ENCODE measurements around the gene P4HTM. TPM values are rescaled to one million over a fixed set of nuclear protein-coding genes. Genes with fewer than 3 reads are reported as not detected.

P4HTM gene
- total and polyA plus RNA-seq, 2 of the 4 experiments (the other 2 are of a cell fraction) = 10.4 to 26.1 TPM

- TF ChIP-seq RFX5 (IDR thresholded peaks at IDR 0.05; ENCODE audit: low read depth, low read length) (no peak), CHD1 (IDR thresholded peaks at IDR 0.05; ENCODE audit: low read depth, low read length) (no peak), BHLHE40 (IDR thresholded peaks at IDR 0.05; ENCODE audit: low read depth, low read length) (no peak), RCOR1 (IDR thresholded peaks at IDR 0.05; ENCODE audit: insufficient replicate concordance, low read length) (no peak), MAZ (IDR thresholded peaks at IDR 0.05; ENCODE audit: borderline replicate concordance, low read depth, low read length) (no peak), NFE2L2 (IDR thresholded peaks at IDR 0.05; ENCODE audit: low read depth, low read length) (no peak)
- Histone ChIP-seq H3K27ac (ENCODE audit: insufficient read depth, low read length) (no peak overlapping the region), H3K9ac (ENCODE audit: low read depth, low read length) (no peak overlapping the region), H3K9me1 (ENCODE audit: insufficient read depth, low read length) (no peaks in the 10 kb centered on the region), H2AK5ac (ENCODE audit: low read depth, low read length) (no peak overlapping the region), H3K14ac (replicated peaks; ENCODE audit: low read depth, low read length) (no peak overlapping the region), H2BK15ac (ENCODE audit: low read depth, low read length) (no peak overlapping the region), H3K27me3 (ENCODE audit: control insufficient read depth, insufficient read depth, low read length) (no peaks in the 10 kb centered on the region), H2AK9ac (replicated peaks; ENCODE audit: low read depth, low read length, poor library complexity) (no peak overlapping the region), H3K9me3 (ENCODE audit: control insufficient read depth, insufficient read depth, low read length) (no peaks in the 10 kb centered on the region), H3K4me3 (ENCODE audit: insufficient read depth, low read depth, low read length) (no peak overlapping the region), H3K79me1 (ENCODE audit: low read depth in 1 of 2, low read length in 2 of 2) (peaks cover 35 to 56% of the 10 kb centered on the region in 2 experiments), H4K91ac (ENCODE audit: insufficient read depth, low read depth, low read length) (no peak overlapping the region), H3K56ac (ENCODE audit: extremely low read depth, insufficient read depth, low read length) (no peak overlapping the region), H2BK120ac (ENCODE audit: low read depth, low read length) (no peak overlapping the region), H4K20me1 (ENCODE audit: insufficient read depth, low read length) (no peaks in the 10 kb centered on the region; the same call in 1 of the 2 replicates), H4K5ac (ENCODE audit: low read depth, low read length) (no peak overlapping the region), H3K18ac (ENCODE audit: low read depth, low read length) (no peak overlapping the region), H3K36me3 (ENCODE audit: control insufficient read depth, insufficient read depth, low read length) (peaks cover 6% of the 10 kb centered on the region; the same call in 1 of the 2 replicates), H2BK20ac (ENCODE audit: low read depth, low read length) (no peak overlapping the region), H3K23ac (ENCODE audit: low read depth, low read length) (no peak overlapping the region), H4K8ac (ENCODE audit: low read depth in 2 of 2, low read length in 2 of 2) (no peak overlapping the region), H3K4me2 (ENCODE audit: low read depth, low read length) (no peak overlapping the region), H3K4ac (ENCODE audit: low read depth, low read length) (no peak overlapping the region), H2AFZ (replicated peaks; ENCODE audit: low read length, poor library complexity) (no peak overlapping the region), H2BK5ac (ENCODE audit: low read depth, low read length, poor library complexity, severe bottlenecking) (no peak overlapping the region), H3K4me1 (ENCODE audit: control insufficient read depth, insufficient read depth, low read length) (no peaks in the 10 kb centered on the region)
- DNase-seq = no peak
- POLR2A ChIA-PET (ENCODE audit: unreplicated experiment) = no interaction called here
- no TSS peak for BruUV-seq (replicated peaks)
- ATAC-seq (ENCODE audit: low read depth) = no peak
- WGBS, 2 experiments (ENCODE audit: extremely low coverage in 2 of 2, insufficient read length in 1 of 2) = 83% methylated on average over 1 of the region's 8 CpGs; no CpG with 5 or more reads in 1 of the 2 experiments
- CTCF ChIA-PET = no interaction called here
- intact Hi-C loops (cut with micrococcal nuclease) (no loop called here), in situ Hi-C loops (cut with MboI; ENCODE audit: low sequenced_read_pairs) (no loop called here), dilution Hi-C loops (cut with HindIII; ENCODE audit: low sequenced_read_pairs, unreplicated experiment) (no loop called here)
Measured at GRCh38 chr3:48997102-48997635, 7.1 kb downstream of the P4HTM start.

All from IMR-90 (cell line).